ENCODE results near the gene BNIP5.

Gene BNIP5

GRCh38 chr6:36322591-36322990 is 14.1 kb downstream of the BNIP5 start:
- Mint-ChIP-seq H3K4me1 (no peaks in the 10 kb centered on the region), H3K9me3 (no peaks in the 10 kb centered on the region), H3K27me3 (no peaks in the 10 kb centered on the region), H3K36me3 (ENCODE audit: insufficient read depth) (no peaks in the 10 kb centered on the region), H3K4me3 (no peak overlapping the region), H3K27ac (ENCODE audit: low read depth) (no peak overlapping the region)
- no peak for DNase-seq (ENCODE audit: low spot score in 2 of 2)
- ATAC-seq (replicated peaks; ENCODE audit: extremely low read depth, poor library complexity, severe bottlenecking) = no peak

- no peak for DNase-seq (ENCODE audit: low spot score in 2 of 2)
- H3K4me3 Mint-ChIP-seq = no peak overlapping the region
- ATAC-seq (replicated peaks; ENCODE audit: extremely low read depth, poor library complexity, severe bottlenecking) = no peak
- no peaks in the 10 kb centered on the region for H3K9me3 Mint-ChIP-seq
- peaks cover 10% of the 10 kb centered on the region for H3K27me3 Mint-ChIP-seq
- no peak overlapping the region for H3K27ac Mint-ChIP-seq (ENCODE audit: low read depth)
- H3K4me1 Mint-ChIP-seq = no peaks in the 10 kb centered on the region
- H3K36me3 Mint-ChIP-seq (ENCODE audit: insufficient read depth) = peaks cover 3% of the 10 kb centered on the region
Observed at GRCh38 chr6:36320475-36320874, 16.2 kb downstream of the BNIP5 start.

GRCh38 chr6:36319821-36320220 is 16.9 kb downstream of the BNIP5 start:
- peaks cover 3% of the 10 kb centered on the region for H3K36me3 Mint-ChIP-seq (ENCODE audit: insufficient read depth)
- H3K4me1 Mint-ChIP-seq = no peaks in the 10 kb centered on the region
- no peaks in the 10 kb centered on the region for H3K9me3 Mint-ChIP-seq
- DNase-seq (ENCODE audit: low spot score in 2 of 2) (no peak), ATAC-seq (replicated peaks; ENCODE audit: extremely low read depth, poor library complexity, severe bottlenecking) (no peak)
- peaks cover 13% of the 10 kb centered on the region for H3K27me3 Mint-ChIP-seq
- no peak overlapping the region for H3K4me3 Mint-ChIP-seq
- no peak overlapping the region for H3K27ac Mint-ChIP-seq (ENCODE audit: low read depth)

GRCh38 chr6:36319436-36319762 is 17.3 kb downstream of the BNIP5 start:
- peaks cover 13% of the 10 kb centered on the region for H3K27me3 Mint-ChIP-seq
- H3K4me3 Mint-ChIP-seq = no peak overlapping the region
- no peaks in the 10 kb centered on the region for H3K9me3 Mint-ChIP-seq
- DNase-seq (ENCODE audit: low spot score in 2 of 2) (no peak), ATAC-seq (replicated peaks; ENCODE audit: extremely low read depth, poor library complexity, severe bottlenecking) (no peak)
- H3K27ac Mint-ChIP-seq (ENCODE audit: low read depth) = no peak overlapping the region
- H3K36me3 Mint-ChIP-seq (ENCODE audit: insufficient read depth) = peaks cover 3% of the 10 kb centered on the region
- H3K4me1 Mint-ChIP-seq = no peaks in the 10 kb centered on the region

- no peaks in the 10 kb centered on the region for H3K9me3 Mint-ChIP-seq
- H3K36me3 Mint-ChIP-seq (ENCODE audit: insufficient read depth) = peaks cover 3% of the 10 kb centered on the region
- no peak overlapping the region for H3K27ac Mint-ChIP-seq (ENCODE audit: low read depth)
- DNase-seq (ENCODE audit: low spot score in 2 of 2) = no peak
- H3K27me3 Mint-ChIP-seq = peaks cover 13% of the 10 kb centered on the region
- H3K4me1 Mint-ChIP-seq = no peaks in the 10 kb centered on the region
- H3K4me3 Mint-ChIP-seq = no peak overlapping the region
- ATAC-seq (replicated peaks; ENCODE audit: extremely low read depth, poor library complexity, severe bottlenecking) = no peak
Observed at GRCh38 chr6:36318690-36319435, 17.8 kb downstream of the BNIP5 start.

- Mint-ChIP-seq H3K27me3 (peaks cover 13% of the 10 kb centered on the region), H3K27ac (ENCODE audit: low read depth) (no peak overlapping the region)
- no peak for DNase-seq (ENCODE audit: low spot score in 2 of 2)
Observed at GRCh38 chr6:36317623-36318022, 19.1 kb downstream of the BNIP5 start.

GRCh38 chr6:36315921-36316320 is 20.8 kb downstream of the BNIP5 start:
- no peak for ATAC-seq (replicated peaks; ENCODE audit: extremely low read depth, poor library complexity, severe bottlenecking)
- H3K27ac Mint-ChIP-seq (ENCODE audit: low read depth) = no peak overlapping the region

More at GRCh38 chr6:36317623-36318022, 19.1 kb downstream of the BNIP5 start:
- Mint-ChIP-seq H3K4me3 (no peak overlapping the region), H3K4me1 (no peaks in the 10 kb centered on the region), H3K36me3 (ENCODE audit: insufficient read depth) (peaks cover 3% of the 10 kb centered on the region), H3K9me3 (no peaks in the 10 kb centered on the region)
- ATAC-seq (replicated peaks; ENCODE audit: extremely low read depth, poor library complexity, severe bottlenecking) = no peak

GRCh38 chr6:36314221-36315014 is 22.3 kb downstream of the BNIP5 start:
- H3K4me3 Mint-ChIP-seq = no peak overlapping the region
- no peak for DNase-seq (ENCODE audit: low spot score in 2 of 2)
- H3K27ac Mint-ChIP-seq (ENCODE audit: low read depth) = no peak overlapping the region
- H3K27me3 Mint-ChIP-seq = peaks cover 40% of the 10 kb centered on the region
- no peaks in the 10 kb centered on the region for H3K9me3 Mint-ChIP-seq
- no peak for ATAC-seq (replicated peaks; ENCODE audit: extremely low read depth, poor library complexity, severe bottlenecking)
- H3K36me3 Mint-ChIP-seq (ENCODE audit: insufficient read depth) = peaks cover 3% of the 10 kb centered on the region
- H3K4me1 Mint-ChIP-seq = no peaks in the 10 kb centered on the region

More at GRCh38 chr6:36315921-36316320, 20.8 kb downstream of the BNIP5 start:
- Mint-ChIP-seq H3K27me3 (peaks cover 25% of the 10 kb centered on the region), H3K9me3 (no peaks in the 10 kb centered on the region), H3K4me1 (no peaks in the 10 kb centered on the region), H3K4me3 (no peak overlapping the region), H3K36me3 (ENCODE audit: insufficient read depth) (peaks cover 3% of the 10 kb centered on the region)
- DNase-seq (ENCODE audit: low spot score in 2 of 2) = no peak

- no peaks in the 10 kb centered on the region for H3K9me3 Mint-ChIP-seq
- ATAC-seq (replicated peaks; ENCODE audit: extremely low read depth, poor library complexity, severe bottlenecking) (no peak), DNase-seq (ENCODE audit: low spot score in 2 of 2) (no peak)
- H3K4me1 Mint-ChIP-seq = no peaks in the 10 kb centered on the region
- peaks cover 49% of the 10 kb centered on the region for H3K27me3 Mint-ChIP-seq
- H3K4me3 Mint-ChIP-seq = no peak overlapping the region
- H3K27ac Mint-ChIP-seq (ENCODE audit: low read depth) = no peak overlapping the region
- H3K36me3 Mint-ChIP-seq (ENCODE audit: insufficient read depth) = peaks cover 3% of the 10 kb centered on the region
Observed at GRCh38 chr6:36313649-36313936, 23.1 kb downstream of the BNIP5 start.

- no peak overlapping the region for H3K27ac Mint-ChIP-seq (ENCODE audit: low read depth)
- DNase-seq (ENCODE audit: low spot score in 2 of 2) = no peak
- H3K27me3 Mint-ChIP-seq = peaks cover 50% of the 10 kb centered on the region
- H3K4me3 Mint-ChIP-seq = no peak overlapping the region
- no peak for ATAC-seq (replicated peaks; ENCODE audit: extremely low read depth, poor library complexity, severe bottlenecking)
- H3K36me3 Mint-ChIP-seq (ENCODE audit: insufficient read depth) = peaks cover 3% of the 10 kb centered on the region
- H3K9me3 Mint-ChIP-seq = no peaks in the 10 kb centered on the region
- H3K4me1 Mint-ChIP-seq = no peaks in the 10 kb centered on the region
Observed at GRCh38 chr6:36312854-36313648, 23.6 kb downstream of the BNIP5 start.

- Mint-ChIP-seq H3K27ac (ENCODE audit: low read depth) (no peak overlapping the region), H3K27me3 (peaks cover 37% of the 10 kb centered on the region), H3K4me1 (no peaks in the 10 kb centered on the region), H3K4me3 (no peak overlapping the region), H3K36me3 (ENCODE audit: insufficient read depth) (no peaks in the 10 kb centered on the region), H3K9me3 (no peaks in the 10 kb centered on the region)
- no peak for ATAC-seq (replicated peaks; ENCODE audit: extremely low read depth, poor library complexity, severe bottlenecking)
- DNase-seq (ENCODE audit: low spot score in 2 of 2) = no peak
Observed at GRCh38 chr6:36309900-36310299, 26.8 kb downstream of the BNIP5 start.

GRCh38 chr6:36309203-36309602 is 27.5 kb downstream of the BNIP5 start:
- Mint-ChIP-seq H3K36me3 (ENCODE audit: insufficient read depth) (no peaks in the 10 kb centered on the region), H3K9me3 (no peaks in the 10 kb centered on the region), H3K4me3 (no peak overlapping the region), H3K4me1 (no peaks in the 10 kb centered on the region), H3K27me3 (peaks cover 37% of the 10 kb centered on the region), H3K27ac (ENCODE audit: low read depth) (no peak overlapping the region)
- DNase-seq (ENCODE audit: low spot score in 2 of 2) (no peak), ATAC-seq (replicated peaks; ENCODE audit: extremely low read depth, poor library complexity, severe bottlenecking) (no peak)
